ENCODE data around the gene ZBTB22.
"Not testable (repeated sequence)": the region's sequence is repeated elsewhere in the genome, so short reads cannot be mapped to it uniquely, and the experiment has no call there.

Gene ZBTB22

GRCh38 chr6:33317669-33318425 lies at the start of gene ZBTB22:
TSS of gene ZBTB22 (minus strand) at chr6:33317744. CDS start at chr6:33316916, 828 bp downstream.
- H3K9ac ChIP-seq (ENCODE audit: low read depth, low read length) = peak within 1 kb of the TSS; percentile 95
- H3K4me1 ChIP-seq (ENCODE audit: insufficient read depth, low read length) = peaks cover 20% of the 10 kb centered on the region; the same call in 1 of the 2 replicates
- peaks cover 20% of the 10 kb centered on the region for H3K36me3 ChIP-seq (ENCODE audit: insufficient read depth, low read length)
- H3K9me3 ChIP-seq (ENCODE audit: control insufficient read depth, insufficient read depth, low read length) = no peaks in the 10 kb centered on the region

- Histone ChIP-seq H3K36me3 (ENCODE audit: insufficient read depth, low read length) (no peaks in the 10 kb centered on the region), H3K4me1 (ENCODE audit: insufficient read depth, low read length) (peaks cover 4% of the 10 kb centered on the region; the same call in 1 of the 2 replicates), H3K9me3 (ENCODE audit: control insufficient read depth, insufficient read depth, low read length) (no peaks in the 10 kb centered on the region), H3K9ac (ENCODE audit: low read depth, low read length) (no peak overlapping the region)
Measured at GRCh38 chr6:33367009-33367714, 49.6 kb upstream of the ZBTB22 start.

- H3K36me3 ChIP-seq (ENCODE audit: insufficient read depth, low read length); H3K9ac ChIP-seq (ENCODE audit: low read depth, low read length); H3K9me3 ChIP-seq (ENCODE audit: control insufficient read depth, insufficient read depth, low read length); H3K4me1 ChIP-seq (ENCODE audit: insufficient read depth, low read length): not testable (repeated sequence)
Measured at GRCh38 chr6:33365206-33365971, 47.8 kb upstream of the ZBTB22 start.

- not testable (repeated sequence) for H3K9ac ChIP-seq (ENCODE audit: low read depth, low read length); H3K36me3 ChIP-seq (ENCODE audit: insufficient read depth, low read length); H3K9me3 ChIP-seq (ENCODE audit: control insufficient read depth, insufficient read depth, low read length); H3K4me1 ChIP-seq (ENCODE audit: insufficient read depth, low read length)
Measured at GRCh38 chr6:33364475-33365205, 47.1 kb upstream of the ZBTB22 start.

GRCh38 chr6:33363486-33363885 lies 45.9 kb upstream of the ZBTB22 start:
- not testable (repeated sequence) for H3K9ac ChIP-seq (ENCODE audit: low read depth, low read length); H3K36me3 ChIP-seq (ENCODE audit: insufficient read depth, low read length); H3K9me3 ChIP-seq (ENCODE audit: control insufficient read depth, insufficient read depth, low read length); H3K4me1 ChIP-seq (ENCODE audit: insufficient read depth, low read length)

GRCh38 chr6:33359331-33359730 lies 41.8 kb upstream of the ZBTB22 start:
- Histone ChIP-seq H3K36me3 (ENCODE audit: insufficient read depth, low read length) (no peaks in the 10 kb centered on the region), H3K4me1 (ENCODE audit: insufficient read depth, low read length) (0 out of 2 replicates have a peak, but pooled peaks cover 3% of the 10 kb centered on the region), H3K9me3 (ENCODE audit: control insufficient read depth, insufficient read depth, low read length) (peaks cover 9% of the 10 kb centered on the region), H3K9ac (ENCODE audit: low read depth, low read length) (no peak overlapping the region)

- not testable (repeated sequence) for H3K9ac ChIP-seq (ENCODE audit: low read depth, low read length); H3K36me3 ChIP-seq (ENCODE audit: insufficient read depth, low read length); H3K4me1 ChIP-seq (ENCODE audit: insufficient read depth, low read length); H3K9me3 ChIP-seq (ENCODE audit: control insufficient read depth, insufficient read depth, low read length)
Measured at GRCh38 chr6:33357160-33357871, 39.8 kb upstream of the ZBTB22 start.

GRCh38 chr6:33356295-33356694 lies 38.8 kb upstream of the ZBTB22 start:
- Histone ChIP-seq H3K9ac (ENCODE audit: low read depth, low read length) (no peak overlapping the region), H3K36me3 (ENCODE audit: insufficient read depth, low read length) (no peaks in the 10 kb centered on the region), H3K9me3 (ENCODE audit: control insufficient read depth, insufficient read depth, low read length) (peaks cover 9% of the 10 kb centered on the region), H3K4me1 (ENCODE audit: insufficient read depth, low read length) (no peaks in the 10 kb centered on the region)

- not testable (repeated sequence) for H3K36me3 ChIP-seq (ENCODE audit: insufficient read depth, low read length); H3K4me1 ChIP-seq (ENCODE audit: insufficient read depth, low read length)
Measured at GRCh38 chr6:33355860-33356259, 38.3 kb upstream of the ZBTB22 start.

GRCh38 chr6:33347816-33348215 lies 30.3 kb upstream of the ZBTB22 start:
- Histone ChIP-seq H3K36me3 (ENCODE audit: insufficient read depth, low read length) (no peaks in the 10 kb centered on the region), H3K4me1 (ENCODE audit: insufficient read depth, low read length) (peaks cover 5% of the 10 kb centered on the region; the same call in 1 of the 2 replicates), H3K9ac (ENCODE audit: low read depth, low read length) (no peak overlapping the region), H3K9me3 (ENCODE audit: control insufficient read depth, insufficient read depth, low read length) (no peaks in the 10 kb centered on the region)

More at GRCh38 chr6:33355860-33356259, 38.3 kb upstream of the ZBTB22 start:
- not testable (repeated sequence) for H3K9me3 ChIP-seq (ENCODE audit: control insufficient read depth, insufficient read depth, low read length); H3K9ac ChIP-seq (ENCODE audit: low read depth, low read length)

GRCh38 chr6:33346972-33347371 lies 29.4 kb upstream of the ZBTB22 start:
- H3K4me1 ChIP-seq (ENCODE audit: insufficient read depth, low read length); H3K9me3 ChIP-seq (ENCODE audit: control insufficient read depth, insufficient read depth, low read length); H3K36me3 ChIP-seq (ENCODE audit: insufficient read depth, low read length); H3K9ac ChIP-seq (ENCODE audit: low read depth, low read length): not testable (repeated sequence)

- H3K4me1 ChIP-seq (ENCODE audit: insufficient read depth, low read length) = peaks cover 5% of the 10 kb centered on the region; the same call in 1 of the 2 replicates
- H3K9me3 ChIP-seq (ENCODE audit: control insufficient read depth, insufficient read depth, low read length) = no peaks in the 10 kb centered on the region
- no peaks in the 10 kb centered on the region for H3K36me3 ChIP-seq (ENCODE audit: insufficient read depth, low read length)
- no peak overlapping the region for H3K9ac ChIP-seq (ENCODE audit: low read depth, low read length)
Measured at GRCh38 chr6:33344701-33345697, 27.5 kb upstream of the ZBTB22 start.

Data from ES-I3 (cell line).